Esophagus muscularis mucosa (tissue), 4 donors: ENCODE measurements around the gene DLGAP5. TPM values are rescaled to one million over a fixed set of nuclear protein-coding genes. Genes with fewer than 3 reads are reported as not detected.

Source experiments
- DNase-seq: peaks from one replicate; pipeline ENCODE4 v3.0.0-alpha.2; 2017; ENCODE audit errors: extremely low spot score
- H3K27ac ChIP-seq, 4 donors: fragments of 200-600 bp; sonication (generic); replicated peaks in 1 of 4; 1 replicate in 3 of 4; 2 replicates in 1 of 4; pipeline ENCODE4 v1.5.1; 2016 to 2019; ENCODE audit warnings: mild to moderate bottlenecking in 1 of 4
- H3K27me3 ChIP-seq, 4 donors: fragments of 200-600 bp; sonication (generic); one replicate each; pipeline versions ENCODE4 v1.5.1 to v1.6.0; 2016 to 2019
- H3K36me3 ChIP-seq, 4 donors: fragments of 200-600 bp; sonication (generic); one replicate each; pipeline ENCODE4 v1.5.1; 2016 to 2019
- H3K4me1 ChIP-seq, 4 donors: fragments of 200-600 bp; sonication (generic); one replicate each; pipeline ENCODE4 v1.5.1; 2016 to 2019
- H3K4me3 ChIP-seq, 4 donors: fragments of 200-600 bp; sonication (generic); 1 replicate in 2 of 4; 2 replicates in 2 of 4; pipeline ENCODE4 v1.5.1; 2016 to 2019; ENCODE audit warnings: mild to moderate bottlenecking in 4 of 4, moderate library complexity in 1 of 4
- H3K9me3 ChIP-seq, 4 donors: fragments of 200-600 bp; sonication (generic); 1 replicate in 3 of 4; 2 replicates in 1 of 4; pipeline ENCODE4 v1.5.1; 2016 to 2019
- CTCF ChIP-seq, 3 experiments: fragments of 200-600 bp in 2 of 3; fragments of 450-650 bp in 1 of 3; sonication (generic) in 2 of 3; IDR thresholded peaks; one replicate each; pipeline ENCODE4 v1.5.1; 2017 to 2019; ENCODE audit warnings: antibody characterized with exemption in 3 of 3, mild to moderate bottlenecking in 2 of 3, moderate library complexity in 1 of 3
- EP300 ChIP-seq: sonication (generic); formaldehyde crosslinking; IDR thresholded peaks from one replicate; pipeline ENCODE4 v1.6.1; 2017; ENCODE audit warnings: antibody characterized with exemption
- POLR2A ChIP-seq: fragments of 450-650 bp; IDR thresholded peaks from one replicate; pipeline ENCODE4 v1.6.1; 2017; ENCODE audit warnings: antibody characterized with exemption, moderate library complexity, mild to moderate bottlenecking, low read depth
- POLR2AphosphoS5 ChIP-seq, 2 donors: sonication (generic); formaldehyde crosslinking; IDR thresholded peaks; one replicate each; pipeline ENCODE4 v1.6.1; 2017; ENCODE audit warnings: antibody characterized with exemption in 2 of 2
- WGBS: methylation state at CpG from one replicate; pipeline ENCODE4 v1.1.5; 2018; 5-methylcytosine and 5-hydroxymethylcytosine counted together
- intact Hi-C: fragments of 100-400 bp; cut with DNase I; formaldehyde crosslinking; loops from one replicate; pipeline ENCODE4 v1.15.1; 2023
- total RNA-seq, 4 donors: library from RNA; depleted of rRNA; stranded (reverse); fragments of >200 nt; gene quantifications; one replicate each; pipeline versions ENCODE4 v1.1.0 to v1.2.1, GENCODE V29; 2016

DLGAP5 gene
- total RNA-seq, 4 donors from 2014 or later: 0.69 TPM; not detected in 3

- no peak overlapping the region for H3K4me3 ChIP-seq
- H3K9me3 ChIP-seq: no peaks in the 10 kb centered on the region
- no peak for TF ChIP-seq CTCF (IDR thresholded peaks at IDR 0.05)
- no peak for TF ChIP-seq POLR2A
- TF ChIP-seq POLR2AphosphoS5 (IDR thresholded peaks at IDR 0.05): no peak
- no peak for TF ChIP-seq EP300
- peaks cover 7 to 17% (median 9%) of the 10 kb centered on the region in 4 donors for H3K4me1 ChIP-seq
- WGBS: 86% methylated on average over 2 of the region's 2 CpGs
- no peaks in the 10 kb centered on the region for H3K27me3 ChIP-seq
- H3K27ac ChIP-seq: no peak overlapping the region
- intact Hi-C loops: no loop called here
- H3K36me3 ChIP-seq: peaks cover 71 to 96% (median 83%) of the 10 kb centered on the region in 4 donors
- DNase-seq: no peak
Observed at GRCh38 chr14:55142466-55142865, 48.9 kb downstream of the DLGAP5 start.

- 91% methylated on average over 3 of the region's 3 CpGs for WGBS
- Histone ChIP-seq H3K4me1 (peaks cover 12 to 23% (median 16%) of the 10 kb centered on the region in 4 donors), H3K4me3 (no peak overlapping the region), H3K36me3 (peaks cover 71 to 90% (median 82%) of the 10 kb centered on the region in 4 donors), H3K9me3 (no peaks in the 10 kb centered on the region), H3K27ac (no peak overlapping the region), H3K27me3 (no peaks in the 10 kb centered on the region)
- intact Hi-C loops: no loop called here
- DNase-seq: no peak
- TF ChIP-seq POLR2A (no peak), EP300 (no peak), CTCF (IDR thresholded peaks at IDR 0.05) (no peak), POLR2AphosphoS5 (IDR thresholded peaks at IDR 0.05) (no peak)
Observed at GRCh38 chr14:55141825-55142224, 49.6 kb downstream of the DLGAP5 start.

GRCh38 chr14:55139696-55140509 lies 51.5 kb downstream of the DLGAP5 start:
- intact Hi-C loops: no loop called here
- Histone ChIP-seq H3K27me3 (no peaks in the 10 kb centered on the region), H3K27ac (peak overlapping the region in 1 of 4 donors; percentile 16), H3K4me1 (peaks cover 29 to 42% (median 34%) of the 10 kb centered on the region in 4 donors), H3K4me3 (no peak overlapping the region), H3K36me3 (peaks cover 65 to 71% (median 68%) of the 10 kb centered on the region in 4 donors), H3K9me3 (no peaks in the 10 kb centered on the region)
- TF ChIP-seq POLR2AphosphoS5 (IDR thresholded peaks at IDR 0.05) (no peak), POLR2A (no peak)
- DNase-seq: no peak
- 90% methylated on average over 4 of the region's 4 CpGs for WGBS

- Histone ChIP-seq H3K4me1 (peaks cover 37 to 50% (median 42%) of the 10 kb centered on the region in 4 donors), H3K27ac (peak overlapping the region in 2 of 4 donors; percentile 2 to 77), H3K4me3 (no peak overlapping the region), H3K9me3 (no peaks in the 10 kb centered on the region), H3K36me3 (peaks cover 59 to 63% (median 61%) of the 10 kb centered on the region in 4 donors), H3K27me3 (no peaks in the 10 kb centered on the region)
- TF ChIP-seq POLR2A: no peak
- no peak for TF ChIP-seq EP300
- no peak for TF ChIP-seq POLR2AphosphoS5 (IDR thresholded peaks at IDR 0.05)
- TF ChIP-seq CTCF (IDR thresholded peaks at IDR 0.05): no peak
- intact Hi-C loops: no loop called here
- no peak for DNase-seq
Observed at GRCh38 chr14:55139141-55139540, 52.2 kb downstream of the DLGAP5 start.

GRCh38 chr14:55138091-55138490 lies 53.3 kb downstream of the DLGAP5 start:
- intact Hi-C loops: no loop called here
- no peak for DNase-seq
- Histone ChIP-seq H3K4me1 (peaks cover 47 to 60% (median 52%) of the 10 kb centered on the region in 4 donors), H3K9me3 (no peaks in the 10 kb centered on the region), H3K36me3 (peaks cover 48 to 55% (median 52%) of the 10 kb centered on the region in 4 donors), H3K27ac (peak overlapping the region; percentile 70 to 78 (median 74)), H3K4me3 (peak overlapping the region in 3 of 4 donors; percentile 24 to 32 (median 24)), H3K27me3 (no peaks in the 10 kb centered on the region)
- TF ChIP-seq CTCF (IDR thresholded peaks at IDR 0.05) (peak in 1 of 3 experiments; percentile 22), EP300 (no peak)
- WGBS: 85% methylated on average over 6 of the region's 7 CpGs
